HG02610 (cell line): ENCODE data around the gene ANKDD1B.

Experiments used
- ATAC-seq: cut with Tn5 transposase; IDR thresholded peaks from one replicate; pipeline ENCODE4 v1.9.1; 2021; ENCODE audit warnings: mild to moderate bottlenecking, moderate library complexity; ENCODE audit not compliant: unreplicated experiment

The ANKDD1B gene

DNA sequence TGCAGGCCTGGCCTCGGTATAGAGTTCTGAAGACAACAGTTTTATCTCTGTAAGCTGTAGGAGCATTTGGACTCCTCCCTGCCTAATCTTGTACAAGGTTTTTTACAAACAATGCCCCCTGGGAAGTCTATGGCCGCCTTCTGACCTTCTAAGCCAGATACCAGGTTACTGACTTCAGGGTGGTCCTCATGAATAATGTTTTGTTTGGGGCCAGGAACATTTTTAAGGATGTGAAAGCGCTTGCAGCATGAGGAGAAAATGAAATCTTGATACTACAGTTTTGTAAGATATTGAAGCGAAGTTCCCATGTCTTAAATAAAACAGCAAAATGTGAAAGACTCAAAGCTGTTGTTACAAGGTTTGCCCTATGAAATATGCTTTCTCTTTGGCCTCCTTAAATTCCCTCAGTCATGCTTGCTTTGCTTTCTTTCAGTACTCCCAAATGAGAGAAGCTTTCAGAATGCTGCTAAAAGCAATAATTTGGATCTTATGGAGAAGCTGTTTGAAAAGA, 5.2 kb downstream of the ANKDD1B start:
- no peak for ATAC-seq

GRCh38 chr5:75616971-75617621, 5.8 kb downstream of the ANKDD1B start:
- ATAC-seq, result no peak

DNA sequence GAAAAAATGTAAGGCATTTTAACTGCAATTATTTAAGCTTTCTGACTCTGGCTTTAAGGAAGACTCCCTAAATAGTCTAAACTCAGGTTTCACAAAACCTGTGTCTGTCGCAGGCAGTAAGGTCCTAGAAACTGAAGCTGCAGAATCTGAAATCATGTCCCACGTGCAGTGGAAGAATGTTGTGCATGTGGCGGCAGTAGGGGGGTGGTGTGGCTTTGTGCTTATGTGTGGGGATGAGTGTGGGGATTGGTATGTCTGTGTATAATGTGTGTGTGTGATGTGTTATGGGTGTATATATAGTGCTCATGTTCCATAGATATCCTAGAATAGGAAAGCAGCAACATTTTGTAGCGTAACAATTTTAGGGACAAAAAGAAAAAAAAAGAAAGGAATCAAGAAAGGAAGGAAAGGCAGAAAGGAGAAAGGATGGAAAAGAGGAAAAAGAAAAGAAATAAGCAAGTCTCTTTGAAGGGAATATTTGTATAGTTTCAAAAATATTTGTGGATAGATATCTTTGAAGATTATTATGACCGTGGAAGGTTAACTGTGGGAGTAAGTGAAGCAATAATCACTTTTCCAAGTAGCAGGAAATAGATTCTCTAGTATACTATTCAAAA, 6.6 kb downstream of the ANKDD1B start:
- ATAC-seq, result no peak

- ATAC-seq, result no peak
These were observed 9.1 kb downstream of the ANKDD1B start for GRCh38 chr5:75620184-75620959.

DNA sequence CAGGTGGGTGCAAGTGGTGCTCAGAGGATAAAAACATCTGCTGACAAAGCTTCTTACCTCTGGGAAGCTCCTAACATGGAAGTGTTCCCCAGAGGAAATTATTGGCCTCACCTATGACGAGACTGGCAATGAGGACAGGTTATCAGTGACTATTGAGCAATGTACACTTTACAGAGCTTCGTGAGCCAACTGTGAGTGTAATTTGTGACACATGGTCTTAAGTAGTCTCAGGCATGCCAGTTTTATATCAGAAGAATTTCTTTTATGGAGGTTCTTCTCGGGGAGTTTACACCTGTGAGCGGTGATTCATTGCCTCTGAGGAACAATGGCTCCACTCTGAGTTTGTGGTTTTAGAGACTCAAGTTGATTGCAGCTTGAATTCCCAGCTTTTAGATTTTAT, 11.3 kb downstream of the ANKDD1B start:
- ATAC-seq, result no peak

GRCh38 chr5:75623846-75624245, 12.6 kb downstream of the ANKDD1B start:
- ATAC-seq, result no peak

GRCh38 chr5:75626959-75627358, 15.7 kb downstream of the ANKDD1B start:
- ATAC-seq, result no peak

GRCh38 chr5:75627801-75628200, 16.5 kb downstream of the ANKDD1B start:
- no peak for ATAC-seq

GRCh38 chr5:75630875-75631274, 19.6 kb downstream of the ANKDD1B start:
- no peak for ATAC-seq

- ATAC-seq, result no peak
These were observed 21.1 kb downstream of the ANKDD1B start for GRCh38 chr5:75632321-75632720.

GRCh38 chr5:75637949-75638348, 26.7 kb downstream of the ANKDD1B start:
- no peak for ATAC-seq

DNA sequence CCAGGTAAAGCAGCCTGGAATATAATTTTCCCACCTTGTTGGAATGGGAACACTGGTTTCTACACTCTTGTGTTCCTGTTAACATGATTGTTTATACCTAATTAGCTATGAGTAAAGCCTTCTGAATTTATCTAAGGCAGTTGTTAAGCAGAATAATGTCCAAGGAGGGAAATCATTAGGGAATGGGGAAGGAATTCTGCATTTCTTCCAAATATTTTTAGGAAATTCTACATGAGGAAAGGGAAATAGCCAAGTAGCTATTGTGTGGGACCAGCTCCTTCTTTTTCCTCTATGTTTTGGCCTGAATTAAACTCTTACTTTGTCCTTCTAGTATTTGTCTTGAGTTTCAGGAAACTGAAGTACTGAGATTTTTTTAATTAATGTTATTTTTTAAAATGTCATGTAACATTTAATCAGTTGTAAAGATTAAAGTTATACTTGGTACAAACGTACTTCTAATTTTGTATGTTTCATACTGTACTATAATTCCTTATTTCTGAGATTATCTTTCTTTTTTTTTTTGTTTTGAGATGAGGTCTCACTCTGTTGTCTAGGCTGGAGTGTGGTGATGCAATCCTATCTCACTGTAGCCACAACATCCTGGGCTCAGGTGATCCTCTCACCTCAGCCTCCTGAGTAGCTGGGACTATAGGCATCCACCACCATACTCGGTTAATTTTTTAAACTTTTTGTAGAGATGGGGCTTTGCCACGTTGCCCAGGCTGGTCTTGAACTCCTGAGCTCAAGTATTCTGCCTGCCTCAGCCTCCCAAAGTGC, 28.5 kb downstream of the ANKDD1B start:
- ATAC-seq, result no peak

DNA sequence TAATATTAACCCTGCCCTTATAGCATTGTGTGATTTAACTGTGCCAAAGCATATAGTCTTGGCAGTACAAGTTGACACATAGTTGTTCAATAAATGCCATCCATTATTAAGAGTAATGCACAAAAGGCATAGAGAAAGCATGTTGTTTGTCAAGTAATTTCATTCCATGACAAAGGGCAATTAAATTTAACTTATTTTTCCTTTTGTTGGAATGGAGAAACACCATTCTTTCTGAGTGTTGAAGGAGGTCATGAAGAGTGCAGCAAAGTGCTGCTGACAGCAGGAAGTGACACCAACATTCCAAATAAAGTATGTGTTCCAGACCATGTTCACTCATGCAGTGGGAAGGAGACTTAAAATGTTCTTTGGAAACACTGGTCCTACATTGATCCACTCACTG, 29.1 kb downstream of the ANKDD1B start:
- ATAC-seq, result no peak

- ATAC-seq, result no peak
These were observed 29.6 kb downstream of the ANKDD1B start for GRCh38 chr5:75640826-75641225.

- peak; percentile 84 for ATAC-seq
These were observed 37.5 kb downstream of the ANKDD1B start for GRCh38 chr5:75648712-75649111.

GRCh38 chr5:75651575-75652238, 40.5 kb downstream of the ANKDD1B start:
- no peak for ATAC-seq

GRCh38 chr5:75653521-75653920, 42.3 kb downstream of the ANKDD1B start:
- no peak for ATAC-seq

- ATAC-seq, result no peak
These were observed 43.5 kb downstream of the ANKDD1B start for GRCh38 chr5:75654693-75655295.

DNA sequence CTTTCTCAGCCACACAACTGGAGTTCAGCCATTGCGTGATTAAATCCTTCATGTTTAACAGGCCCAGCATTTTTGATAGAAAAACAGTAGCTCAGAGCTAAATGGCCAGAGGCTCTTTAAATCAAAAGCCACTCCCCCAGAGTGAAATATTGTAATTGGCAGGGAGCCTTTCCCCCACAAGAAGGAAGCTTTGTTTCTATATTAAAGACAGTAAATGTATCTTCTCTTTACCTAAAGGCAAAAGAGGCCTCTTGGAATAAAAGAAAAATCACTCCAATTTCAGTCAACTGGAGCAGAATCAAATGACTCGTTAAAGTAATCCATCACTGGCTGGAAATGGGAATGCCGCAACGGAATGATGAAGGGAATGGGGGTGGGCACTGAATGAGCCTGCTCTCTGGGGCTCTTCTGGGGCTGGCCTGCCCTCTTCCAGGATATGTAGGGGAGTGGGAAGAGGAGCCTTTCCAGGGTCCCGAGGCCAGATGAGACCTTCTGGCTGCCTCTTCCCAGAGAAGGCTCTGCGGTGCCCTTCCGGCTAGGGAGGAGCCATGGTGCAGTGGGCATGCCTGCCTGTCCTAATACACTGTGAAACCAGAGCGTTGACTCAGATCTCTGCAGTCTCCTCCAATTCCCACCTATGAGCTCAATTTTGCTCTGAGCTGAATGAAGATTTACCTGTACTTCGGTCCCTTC, 45.2 kb downstream of the ANKDD1B start:
- ATAC-seq, result no peak
